ENCODE measurements around the gene SNTG2.
A peak's percentile ranks its signal among the peaks of the same experiment; 100 is the strongest.

The SNTG2 gene

DNA sequence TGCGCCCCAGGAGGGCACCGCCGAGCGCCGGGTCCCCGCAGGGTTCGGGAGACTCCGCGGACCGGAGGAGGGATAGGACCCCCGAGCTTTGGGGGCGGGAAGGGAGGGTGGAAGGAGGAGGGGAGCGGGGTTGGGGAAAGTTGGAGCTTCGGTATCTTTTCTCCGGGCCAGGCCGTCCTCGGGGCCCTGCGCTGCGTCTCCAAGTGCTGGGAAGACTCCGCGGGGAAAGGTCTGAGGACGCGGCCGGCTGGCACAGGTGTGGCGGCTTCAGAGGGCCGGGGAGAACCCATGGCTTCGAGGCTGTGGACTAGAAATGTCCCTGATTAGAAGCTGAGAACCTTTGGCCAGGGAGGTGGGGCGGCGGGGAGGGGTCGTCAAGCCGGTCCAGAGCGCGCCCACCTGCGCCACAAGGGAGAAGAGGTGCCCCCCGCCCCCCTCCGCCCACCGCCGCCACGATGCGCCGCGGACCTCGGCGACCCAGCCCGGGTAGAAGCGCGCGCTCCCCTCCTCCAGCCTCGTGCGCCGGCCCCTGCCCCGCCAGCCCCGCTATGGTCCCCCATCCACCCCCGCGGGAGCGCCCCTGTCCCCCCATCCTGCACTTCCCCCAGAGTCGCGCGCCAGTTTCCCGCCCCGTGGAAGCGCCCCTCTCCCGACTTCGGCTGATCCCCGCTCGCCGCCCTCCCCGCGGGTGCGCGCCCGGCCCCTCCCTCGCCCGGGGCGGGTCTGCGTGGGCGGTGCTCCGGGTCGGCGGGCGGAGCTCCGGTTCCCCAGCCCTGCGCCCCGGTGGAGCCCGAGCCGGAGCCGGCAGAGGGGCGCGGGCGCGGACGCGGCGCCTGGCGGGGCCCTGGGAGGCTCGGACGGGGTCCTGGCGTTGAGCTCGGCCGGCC is at the start of gene SNTG2:
Gene SNTG2 (plus strand): TSS at position 770 of the 887 bp plus-strand sequence. CDS start 148 bp downstream, outside the sequence.
- DNase-seq (ENCODE audit: low spot score), result no peak
- TF ChIP-seq, protein P1, sequence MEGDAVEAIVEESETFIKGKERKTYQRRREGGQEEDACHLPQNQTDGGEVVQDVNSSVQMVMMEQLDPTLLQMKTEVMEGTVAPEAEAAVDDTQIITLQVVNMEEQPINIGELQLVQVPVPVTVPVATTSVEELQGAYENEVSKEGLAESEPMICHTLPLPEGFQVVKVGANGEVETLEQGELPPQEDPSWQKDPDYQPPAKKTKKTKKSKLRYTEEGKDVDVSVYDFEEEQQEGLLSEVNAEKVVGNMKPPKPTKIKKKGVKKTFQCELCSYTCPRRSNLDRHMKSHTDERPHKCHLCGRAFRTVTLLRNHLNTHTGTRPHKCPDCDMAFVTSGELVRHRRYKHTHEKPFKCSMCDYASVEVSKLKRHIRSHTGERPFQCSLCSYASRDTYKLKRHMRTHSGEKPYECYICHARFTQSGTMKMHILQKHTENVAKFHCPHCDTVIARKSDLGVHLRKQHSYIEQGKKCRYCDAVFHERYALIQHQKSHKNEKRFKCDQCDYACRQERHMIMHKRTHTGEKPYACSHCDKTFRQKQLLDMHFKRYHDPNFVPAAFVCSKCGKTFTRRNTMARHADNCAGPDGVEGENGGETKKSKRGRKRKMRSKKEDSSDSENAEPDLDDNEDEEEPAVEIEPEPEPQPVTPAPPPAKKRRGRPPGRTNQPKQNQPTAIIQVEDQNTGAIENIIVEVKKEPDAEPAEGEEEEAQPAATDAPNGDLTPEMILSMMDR (IDR thresholded peaks at IDR 0.05), result no peak
- Histone ChIP-seq H3K4me3 (peak within 1 kb of the TSS; percentile 72), H3K27ac (no peak within 1 kb of the TSS)

DNA sequence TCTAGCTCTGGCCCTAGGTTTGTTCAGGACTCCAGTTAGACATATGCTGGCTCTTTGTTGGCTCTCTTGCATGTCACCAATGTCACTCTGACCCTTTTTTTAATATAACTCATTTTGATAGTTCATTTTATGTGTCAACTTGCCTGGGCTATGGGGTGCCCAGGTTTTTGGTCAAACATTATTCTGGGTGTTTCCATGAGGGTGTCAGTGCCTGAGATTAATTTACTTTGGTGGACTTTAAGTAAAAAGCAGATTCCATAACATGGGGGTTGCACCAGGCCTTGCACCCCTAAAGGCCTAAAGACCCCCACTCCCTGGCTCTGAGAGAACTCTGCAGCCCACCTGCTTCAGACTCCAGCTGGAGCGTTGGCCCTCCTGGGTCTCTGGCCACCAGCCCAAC is 48.1 kb upstream of the SNTG2 start:
- no peak overlapping the region for H3K27ac ChIP-seq
- TF ChIP-seq, protein P1 (IDR thresholded peaks at IDR 0.05), result no peak
- no peak overlapping the region for H3K4me3 ChIP-seq
- DNase-seq (ENCODE audit: low spot score), result peak; percentile 54

DNA sequence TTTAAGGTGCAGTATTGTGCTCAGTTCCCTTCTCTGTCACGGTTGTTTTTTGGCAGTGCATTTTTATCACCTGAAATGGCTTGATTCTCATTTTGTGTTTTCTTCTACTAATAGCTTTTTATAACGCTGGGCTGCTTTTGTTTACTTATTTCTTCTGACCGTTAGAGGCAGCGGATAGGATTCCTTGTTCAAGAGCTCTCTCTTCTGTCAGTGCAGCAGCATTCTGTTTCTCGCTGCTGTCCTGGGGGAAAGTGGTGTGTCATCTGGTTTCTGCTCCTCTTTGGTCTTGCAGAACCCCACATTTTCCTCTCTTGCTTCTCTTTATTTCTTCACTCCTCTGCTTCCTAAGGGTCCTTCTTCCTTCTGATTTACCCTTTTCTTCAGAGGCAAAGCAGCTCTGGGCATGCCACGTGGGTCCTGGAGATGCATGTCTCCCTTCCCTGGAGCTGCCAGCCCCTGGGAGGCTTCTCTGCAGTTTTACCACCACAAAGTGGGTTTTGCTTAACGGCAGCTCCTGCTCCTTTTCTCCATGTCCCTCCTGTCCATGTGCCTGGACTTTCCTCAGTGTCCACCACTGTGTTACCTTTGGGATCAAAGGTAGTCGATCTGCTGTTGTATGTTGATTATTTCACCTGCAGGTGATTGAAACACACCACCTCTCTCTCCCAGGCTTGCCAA is 47.3 kb upstream of the SNTG2 start:
- no peak overlapping the region for H3K4me3 ChIP-seq
- no peak for DNase-seq (ENCODE audit: low spot score)
- TF ChIP-seq, protein P1 (IDR thresholded peaks at IDR 0.05), result no peak
- H3K27ac ChIP-seq, result no peak overlapping the region

DNA sequence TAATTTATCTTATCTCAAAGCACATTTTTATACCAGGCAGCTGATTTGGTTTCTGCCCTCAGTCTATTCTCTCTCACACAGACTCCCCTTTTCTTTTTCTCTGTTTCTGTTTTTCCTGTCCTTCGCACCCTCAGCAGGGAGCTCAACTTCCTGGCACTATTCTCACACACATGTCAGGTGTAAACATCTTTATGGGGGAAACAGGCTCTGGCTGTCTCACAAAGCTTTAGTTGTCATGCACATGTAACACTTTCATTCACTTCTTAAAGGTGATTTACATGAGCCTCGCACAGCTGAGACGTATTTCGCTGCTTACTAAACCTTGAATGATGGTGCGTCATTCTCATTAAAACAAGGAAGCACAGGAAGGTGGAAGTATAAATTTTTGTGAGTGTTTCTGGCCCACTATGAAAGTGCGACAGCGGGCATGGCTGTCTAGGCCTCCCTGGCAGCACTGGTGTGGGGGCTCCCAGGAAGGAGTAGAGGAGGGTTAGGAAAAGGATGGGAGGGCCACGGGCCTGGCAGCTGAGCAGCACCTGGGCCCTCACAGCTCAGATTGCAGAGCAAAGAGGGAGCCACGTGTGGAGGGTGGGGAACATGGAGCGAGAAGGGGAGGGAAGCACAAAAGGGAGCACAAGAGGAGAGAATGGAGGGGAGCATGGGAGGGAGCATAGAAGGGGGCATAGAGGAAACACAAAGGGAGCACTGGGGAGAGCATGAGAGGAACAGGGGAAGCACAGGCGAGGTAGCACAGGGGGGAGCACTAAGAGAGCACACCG is 46.2 kb upstream of the SNTG2 start:
- Histone ChIP-seq H3K4me3 (no peak overlapping the region), H3K27ac (no peak overlapping the region)
- no peak for DNase-seq (ENCODE audit: low spot score)
- TF ChIP-seq, protein P1 (IDR thresholded peaks at IDR 0.05), result no peak

DNA sequence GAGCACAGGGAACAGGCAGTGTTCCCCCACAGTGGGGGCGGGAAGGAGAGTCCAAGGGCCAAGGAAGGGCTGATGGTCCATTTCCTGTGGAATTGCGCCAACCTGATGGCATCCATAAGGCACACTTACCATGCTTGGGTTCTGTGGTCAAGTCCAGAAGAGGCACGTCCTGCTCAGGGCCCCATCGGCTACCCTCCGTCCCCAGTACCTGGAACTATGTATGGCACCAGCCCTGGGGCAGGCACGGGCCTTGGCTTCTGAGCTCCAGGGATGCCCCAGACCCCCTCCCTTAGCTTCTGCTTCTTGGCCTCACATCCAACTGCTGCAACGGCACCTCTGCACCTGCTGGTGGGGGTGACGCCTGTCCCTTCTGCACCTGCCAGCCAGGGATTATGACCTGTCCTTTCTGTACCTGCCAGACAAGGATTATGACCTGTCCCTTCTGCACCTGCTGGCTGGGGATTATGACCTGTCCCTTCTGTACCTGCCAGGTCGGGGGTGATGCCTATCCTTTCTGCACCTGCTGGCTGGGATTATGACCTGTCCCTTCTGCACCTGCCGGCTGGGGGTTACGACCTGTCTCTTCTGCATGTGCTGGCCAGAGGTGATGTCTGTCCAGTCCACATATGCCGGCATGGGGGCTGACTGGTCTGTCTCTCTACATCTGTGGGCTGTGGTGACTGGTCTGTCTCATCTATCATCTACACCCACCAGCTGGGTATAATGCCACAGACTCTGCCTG is 45.4 kb upstream of the SNTG2 start:
- TF ChIP-seq, protein P1 (IDR thresholded peaks at IDR 0.05), result no peak
- H3K27ac ChIP-seq, result no peak overlapping the region
- H3K4me3 ChIP-seq, result no peak overlapping the region
- DNase-seq (ENCODE audit: low spot score), result no peak

DNA sequence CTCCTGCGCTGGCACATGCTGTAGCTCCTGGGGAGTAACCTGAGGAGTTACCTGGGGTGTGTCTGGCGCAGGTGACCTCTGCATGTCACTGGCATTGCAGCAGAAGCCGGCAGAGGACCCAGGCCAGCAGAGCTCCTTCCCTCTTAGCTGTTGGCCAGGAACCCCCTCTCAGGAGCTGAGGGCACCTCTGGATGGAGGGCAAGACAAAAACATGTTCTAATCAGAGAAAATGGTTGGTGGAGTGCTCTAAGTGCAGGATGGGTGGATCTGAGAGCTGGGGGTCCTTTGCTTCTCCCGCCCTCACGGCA is 44.9 kb upstream of the SNTG2 start:
- H3K27ac ChIP-seq, result no peak overlapping the region
- TF ChIP-seq, protein P1 (IDR thresholded peaks at IDR 0.05), result no peak

More for the DNA sequence above, 44.9 kb upstream of the SNTG2 start:
- H3K4me3 ChIP-seq, result no peak overlapping the region
- no peak for DNase-seq (ENCODE audit: low spot score)

All from coronary artery (tissue), 2 donors.